PC-3 (cell line): ENCODE data around the gene COX7A2. TPM values are rescaled to one million over a fixed set of nuclear protein-coding genes. Genes with fewer than 3 reads are reported as not detected.

Experiments
- ATAC-seq: fragments of 200-7000 bp; cut with Tn5 transposase; 2 replicates; pipeline ENCODE4 v1.9.1; 2020; ENCODE audit warnings: mild to moderate bottlenecking, moderate library complexity
- BruUV-seq: library from RNA; stranded (reverse); fragments of 400-500 nt; replicated peaks from 2 replicates; lab custom pipeline; 2021; lab: Mats Ljungman, UMichigan
- CTCF ChIA-PET: fragments of 300-600 bp; sonication (Branson Sonifier 250); formaldehyde crosslinking; loops from one replicate; lab custom pipeline; 2022; ENCODE audit warnings: antibody characterized with exemption; lab: Charles Lee
- POLR2A ChIA-PET: fragments of 300-600 bp; sonication (Branson Sonifier 250); formaldehyde crosslinking; loops from one replicate; lab custom pipeline; 2022; ENCODE audit warnings: antibody characterized with exemption; ENCODE audit not compliant: unreplicated experiment; lab: Charles Lee
- DNase-seq: peaks from one replicate; pipeline ENCODE4 v3.0.0-alpha.2; 2015
- H2AFZ ChIP-seq: fragments of 300-600 bp; sonication (generic); 2 replicates; pipeline ENCODE4 v1.6.0; 2016; ENCODE audit warnings: antibody characterized with exemption, low read length
- H3F3A ChIP-seq: fragments of 300-600 bp; sonication (generic); one replicate; pipeline ENCODE4 v1.6.0; 2017; ENCODE audit warnings: antibody characterized with exemption, low read length, control low read depth, mild to moderate bottlenecking; ENCODE audit not compliant: unreplicated experiment
- H3K27ac ChIP-seq: fragments of 300-600 bp; sonication (generic); 2 replicates; pipeline ENCODE4 v1.5.1; 2016; ENCODE audit warnings: mild to moderate bottlenecking, low read length
- H3K27me3 ChIP-seq: fragments of 300-600 bp; sonication (generic); 2 replicates; pipeline ENCODE4 v1.6.1; 2016; ENCODE audit warnings: low read length, mixed read lengths
- H3K36me3 ChIP-seq: fragments of 300-600 bp; sonication (generic); 2 replicates; pipeline ENCODE4 v1.6.1; 2016; ENCODE audit warnings: low read depth, mixed run types, low read length, mixed read lengths
- H3K4me1 ChIP-seq: fragments of 300-600 bp; sonication (generic); 2 replicates; pipeline ENCODE4 v1.5.1; 2016; ENCODE audit warnings: low read length; ENCODE audit not compliant: insufficient read depth
- H3K4me2 ChIP-seq: fragments of 300-600 bp; sonication (generic); 2 replicates; pipeline ENCODE4 v1.6.0; 2016; ENCODE audit warnings: low read length
- H3K4me3 ChIP-seq: fragments of 300-600 bp; sonication (generic); 2 replicates; pipeline ENCODE4 v1.5.1; 2016; ENCODE audit warnings: mild to moderate bottlenecking, low read length, mixed read lengths
- H3K79me2 ChIP-seq: fragments of 300-600 bp; sonication (generic); 2 replicates; pipeline ENCODE4 v1.6.1; 2017; ENCODE audit warnings: low read length, mixed read lengths
- H3K9ac ChIP-seq: fragments of 300-600 bp; sonication (generic); 2 replicates; pipeline ENCODE4 v1.6.0; 2016; ENCODE audit warnings: mild to moderate bottlenecking, low read length
- H3K9me2 ChIP-seq: fragments of 300-600 bp; sonication (generic); replicated peaks from 2 replicates; pipeline ENCODE4 v1.6.1; 2016; ENCODE audit warnings: mixed run types, low read length, mixed read lengths
- H3K9me3 ChIP-seq: fragments of 300-600 bp; sonication (generic); 2 replicates; pipeline ENCODE4 v1.6.1; 2016; ENCODE audit warnings: low read length, mixed read lengths
- H4K20me1 ChIP-seq: fragments of 300-600 bp; sonication (generic); 2 replicates; pipeline ENCODE4 v1.6.1; 2016; ENCODE audit warnings: low read length, mixed read lengths
- EZH2 ChIP-seq: fragments of 300-600 bp; sonication (generic); IDR thresholded peaks from one replicate; pipeline ENCODE4 v1.6.1; 2017; ENCODE audit warnings: antibody characterized with exemption, mild to moderate bottlenecking, low read length; ENCODE audit not compliant: unreplicated experiment
- EZH2phosphoT487 ChIP-seq: fragments of 300-600 bp; sonication (generic); IDR thresholded peaks from 2 replicates; pipeline ENCODE4 v1.6.1; 2018; ENCODE audit warnings: mild to moderate bottlenecking, antibody characterized with exemption, low read length, borderline replicate concordance
- intact Hi-C: fragments of 100-400 bp; cut with micrococcal nuclease; formaldehyde crosslinking; loops from 2 replicates; pipeline ENCODE4 v1.9.0; 2023
- total RNA-seq: library from RNA; depleted of rRNA; stranded (reverse); fragments of >200 nt; gene quantifications from 2 replicates; pipeline ENCODE4 v1.2.3, GENCODE V29; 2014
- TF ChIP-seq, protein P1 (sequence below): fragments of 300-600 bp; sonication (generic); conservative IDR thresholded peaks from 2 replicates; pipeline ENCODE4 v1.5.1; 2017; ENCODE audit warnings: antibody characterized with exemption, low read depth, mild to moderate bottlenecking, low read length

COX7A2 gene
- total RNA-seq, 1 experiment from 2014 or later, result 172 TPM

DNA sequence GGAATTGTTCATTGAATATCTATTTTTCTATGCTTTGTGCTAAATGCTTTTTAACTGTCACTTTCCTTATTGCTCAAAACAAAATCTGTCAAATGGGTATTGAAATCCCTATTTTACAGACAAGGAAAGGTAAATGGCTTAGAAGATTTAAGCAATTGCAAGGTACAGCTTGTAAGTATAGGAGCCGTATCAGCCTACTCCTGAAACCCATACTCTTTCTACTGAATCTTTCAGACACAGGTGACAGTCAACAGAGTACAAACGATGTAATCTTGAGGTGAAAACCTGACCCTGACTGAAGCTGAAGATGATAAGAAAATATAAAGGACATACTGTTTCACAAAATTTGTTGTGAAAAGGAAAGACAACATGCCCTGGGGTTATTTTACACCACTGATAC lies 7.0 kb upstream of the COX7A2 start:
- H3K9me2 ChIP-seq, result no peaks in the 10 kb centered on the region
- no peak overlapping the region for H3K4me2 ChIP-seq
- ChIA-PET POLR2A (no interaction called here), CTCF (no interaction called here)
- H3K27me3 ChIP-seq, result no peaks in the 10 kb centered on the region
- no peaks in the 10 kb centered on the region for H3K9me3 ChIP-seq
- H4K20me1 ChIP-seq, result no peaks in the 10 kb centered on the region
- TF ChIP-seq EZH2phosphoT487 (no peak), EZH2 (no peak)
- TF ChIP-seq, protein P1, sequence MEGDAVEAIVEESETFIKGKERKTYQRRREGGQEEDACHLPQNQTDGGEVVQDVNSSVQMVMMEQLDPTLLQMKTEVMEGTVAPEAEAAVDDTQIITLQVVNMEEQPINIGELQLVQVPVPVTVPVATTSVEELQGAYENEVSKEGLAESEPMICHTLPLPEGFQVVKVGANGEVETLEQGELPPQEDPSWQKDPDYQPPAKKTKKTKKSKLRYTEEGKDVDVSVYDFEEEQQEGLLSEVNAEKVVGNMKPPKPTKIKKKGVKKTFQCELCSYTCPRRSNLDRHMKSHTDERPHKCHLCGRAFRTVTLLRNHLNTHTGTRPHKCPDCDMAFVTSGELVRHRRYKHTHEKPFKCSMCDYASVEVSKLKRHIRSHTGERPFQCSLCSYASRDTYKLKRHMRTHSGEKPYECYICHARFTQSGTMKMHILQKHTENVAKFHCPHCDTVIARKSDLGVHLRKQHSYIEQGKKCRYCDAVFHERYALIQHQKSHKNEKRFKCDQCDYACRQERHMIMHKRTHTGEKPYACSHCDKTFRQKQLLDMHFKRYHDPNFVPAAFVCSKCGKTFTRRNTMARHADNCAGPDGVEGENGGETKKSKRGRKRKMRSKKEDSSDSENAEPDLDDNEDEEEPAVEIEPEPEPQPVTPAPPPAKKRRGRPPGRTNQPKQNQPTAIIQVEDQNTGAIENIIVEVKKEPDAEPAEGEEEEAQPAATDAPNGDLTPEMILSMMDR, result no peak
- no TSS peak for BruUV-seq
- intact Hi-C loops, result no loop called here
- H3K79me2 ChIP-seq, result no peaks in the 10 kb centered on the region
- no peak overlapping the region for H3K4me3 ChIP-seq
- H2AFZ ChIP-seq, result no peak overlapping the region
- H3K4me1 ChIP-seq, result no peaks in the 10 kb centered on the region
- no peak overlapping the region for H3K9ac ChIP-seq
- no peaks in the 10 kb centered on the region for H3K36me3 ChIP-seq
- no peak for ATAC-seq
- no peak overlapping the region for H3K27ac ChIP-seq
- no peaks in the 10 kb centered on the region for H3F3A ChIP-seq
- no peak for DNase-seq

DNA sequence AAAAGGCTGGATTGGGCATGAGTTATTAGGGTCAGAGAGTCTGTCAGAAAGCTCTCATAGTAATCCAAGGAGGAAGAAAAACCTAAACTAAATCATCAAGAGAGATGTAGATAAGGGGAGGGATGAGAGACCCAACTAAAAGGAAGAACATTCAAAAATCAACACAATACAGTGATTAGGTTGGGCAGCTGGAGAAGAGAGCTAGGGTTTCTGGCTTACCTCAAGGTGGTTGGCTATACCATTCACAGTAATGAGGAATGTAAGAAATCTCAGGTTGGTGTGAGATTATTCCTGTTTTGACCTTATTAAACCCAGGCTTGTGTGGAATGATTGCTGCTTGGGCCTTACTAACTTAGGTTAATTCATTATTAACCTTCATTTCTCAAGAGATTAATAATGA lies 6.2 kb upstream of the COX7A2 start:
- Histone ChIP-seq H3K27ac (no peak overlapping the region), H3K36me3 (no peaks in the 10 kb centered on the region), H3K79me2 (no peaks in the 10 kb centered on the region), H3F3A (no peaks in the 10 kb centered on the region), H4K20me1 (no peaks in the 10 kb centered on the region), H3K27me3 (no peaks in the 10 kb centered on the region), H2AFZ (no peak overlapping the region), H3K4me1 (no peaks in the 10 kb centered on the region), H3K9ac (no peak overlapping the region), H3K9me2 (no peaks in the 10 kb centered on the region), H3K4me3 (no peak overlapping the region), H3K9me3 (no peaks in the 10 kb centered on the region), H3K4me2 (no peak overlapping the region)
- ATAC-seq (no peak), DNase-seq (no peak)
- BruUV-seq, result no TSS peak
- POLR2A ChIA-PET, result no interaction called here
- intact Hi-C loops, result no loop called here
- CTCF ChIA-PET, result no interaction called here
- TF ChIP-seq, protein P1, result no peak
- TF ChIP-seq EZH2 (no peak), EZH2phosphoT487 (no peak)

DNA sequence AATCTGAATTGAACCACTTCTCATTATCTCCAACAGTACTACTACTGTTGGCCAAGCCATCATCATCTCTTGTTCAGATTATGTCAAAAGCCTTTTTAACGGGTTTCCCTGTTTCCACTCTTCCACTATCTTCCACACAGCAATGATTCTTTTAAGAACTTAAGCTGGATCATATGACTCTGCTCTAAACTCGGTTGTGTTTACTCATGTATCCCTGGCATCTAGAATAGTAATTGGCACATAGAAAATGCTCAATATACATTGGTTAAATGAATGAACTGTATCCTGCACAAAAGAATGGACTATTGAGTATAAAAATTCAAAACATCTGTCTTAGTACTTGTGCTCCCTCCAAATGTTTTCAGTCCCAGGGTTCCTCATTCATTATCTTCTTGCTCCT lies 2.8 kb upstream of the COX7A2 start:
- H3K4me2 ChIP-seq, result no peak overlapping the region
- peaks cover 22% of the 10 kb centered on the region for H3K79me2 ChIP-seq
- no peak overlapping the region for H2AFZ ChIP-seq
- no peaks in the 10 kb centered on the region for H3F3A ChIP-seq
- H3K9me3 ChIP-seq, result no peaks in the 10 kb centered on the region
- CTCF ChIA-PET, result no interaction called here
- ATAC-seq (no peak), DNase-seq (no peak)
- H3K27ac ChIP-seq, result no peak overlapping the region
- intact Hi-C loops, result no loop called here
- POLR2A ChIA-PET, result no interaction called here
- no peak overlapping the region for H3K4me3 ChIP-seq
- H3K9ac ChIP-seq, result no peak overlapping the region
- BruUV-seq, result no TSS peak
- TF ChIP-seq, protein P1, result no peak
- TF ChIP-seq EZH2phosphoT487, result no peak
- H3K4me1 ChIP-seq, result peaks cover 3% of the 10 kb centered on the region; the same call in 1 of the 2 replicates
- H3K9me2 ChIP-seq, result no peaks in the 10 kb centered on the region
- H4K20me1 ChIP-seq, result no peaks in the 10 kb centered on the region
- H3K27me3 ChIP-seq, result no peaks in the 10 kb centered on the region
- H3K36me3 ChIP-seq, result no peaks in the 10 kb centered on the region
